ENCODE measurements around the gene MX2. TPM values are rescaled to one million over a fixed set of nuclear protein-coding genes. Genes with fewer than 3 reads are reported as not detected.

MX2 gene
- total and polyA plus RNA-seq, 2 donors (not counting 3 experiments of a cell fraction or from before 2014, with no cell fraction given), result 0.01 TPM; not detected in 1

GRCh38 chr21:41433566-41433965 lies 71.7 kb downstream of the MX2 start:
- ChIA-PET POLR2A (no interaction called here), CTCF (no interaction called here)
- H3K27ac ChIP-seq (ENCODE audit: insufficient read depth, low read depth, low read length), result no peak overlapping the region
- dilution Hi-C loops (cut with MboI; ENCODE audit: extremely low pct_ligation_motif_present, low sequenced_read_pairs) (no loop called here), intact Hi-C loops (cut with micrococcal nuclease) (no loop called here)
- H3K36me3 ChIP-seq (ENCODE audit: control insufficient read depth in 2 of 2, extremely low read depth in 1 of 2, insufficient read depth in 2 of 2, low read length in 2 of 2), result no peaks in the 10 kb centered on the region
- no peak overlapping the region for H3K4me2 ChIP-seq (ENCODE audit: insufficient read depth, low read length)
- no peak for DNase-seq (ENCODE audit: low read depth, low spot score)
- BruUV-seq (replicated peaks), result no TSS peak
- no peaks in the 10 kb centered on the region for H3K79me2 ChIP-seq (ENCODE audit: control insufficient read depth, insufficient read depth, low read length)
- H3K4me3 ChIP-seq (replicated peaks in 1 of 3; ENCODE audit: insufficient read depth in 1 of 3, low read depth in 1 of 3, low read length in 3 of 3), result no peak overlapping the region
- no peaks in the 10 kb centered on the region for H3K9me1 ChIP-seq (replicated peaks; ENCODE audit: control insufficient read depth, extremely low read depth, insufficient read depth, low read length)
- no peaks in the 10 kb centered on the region for H3K4me1 ChIP-seq (ENCODE audit: control insufficient read depth, extremely low read depth, insufficient read depth, low read length)
- no peak for FAIRE-seq
- no peaks in the 10 kb centered on the region for H3K27me3 ChIP-seq (ENCODE audit: control insufficient read depth in 2 of 2, insufficient read depth in 2 of 2, low read length in 2 of 2)
- no peak overlapping the region for H3K9ac ChIP-seq (replicated peaks; ENCODE audit: extremely low read depth, insufficient read depth, low read length)
- H3K9me3 ChIP-seq (replicated peaks; ENCODE audit: control insufficient read depth, insufficient read depth, low read length), result no peaks in the 10 kb centered on the region
- TF ChIP-seq JUN (IDR thresholded peaks at IDR 0.05; ENCODE audit: borderline replicate concordance, insufficient read depth, insufficient read length, low read depth) (no peak), CTCF (IDR thresholded peaks at IDR 0.05; ENCODE audit: extremely low read depth in 1 of 2, insufficient read depth in 1 of 2, low read depth in 1 of 2, low read length in 2 of 2) (no peak), FOS (IDR thresholded peaks at IDR 0.05; ENCODE audit: borderline replicate concordance, insufficient read depth, low read length) (no peak), POLR2A (IDR thresholded peaks at IDR 0.05; ENCODE audit: low read depth, low read length) (no peak), POLR2AphosphoS5 (IDR thresholded peaks at IDR 0.05; ENCODE audit: insufficient read depth, low read depth, low read length) (no peak), EZH2 (IDR thresholded peaks at IDR 0.05; ENCODE audit: borderline replicate concordance, low read depth, low read length, severe bottlenecking) (no peak), MAX (IDR thresholded peaks at IDR 0.05; ENCODE audit: insufficient read depth, insufficient read length) (no peak), GATA2 (IDR thresholded peaks at IDR 0.05; ENCODE audit: insufficient read depth, insufficient read length, low read depth, low read length) (no peak), MYC (IDR thresholded peaks at IDR 0.05; ENCODE audit: low read depth, low read length) (no peak)
- H2AFZ ChIP-seq (ENCODE audit: low read depth, low read length), result no peak overlapping the region
- no peaks in the 10 kb centered on the region for H4K20me1 ChIP-seq (replicated peaks; ENCODE audit: control insufficient read depth, extremely low read depth, insufficient read depth, low read length)

Measured in endothelial cell of umbilical vein (primary cell).